Epithelial cell of umbilical artery (primary cell): ENCODE results near the gene C14orf132. TPM values are rescaled to one million over a fixed set of nuclear protein-coding genes. Genes with fewer than 3 reads are reported as not detected.

Experiments used
- total RNA-seq: library from RNA; depleted of rRNA; stranded (reverse); fragments of >200 nt; gene quantifications from 2 replicates; pipeline ENCODE4 v1.2.3, GENCODE V29; 2014

The C14orf132 gene
- total RNA-seq, result 1.1 and 3.6 TPM in 2 replicates

DNA sequence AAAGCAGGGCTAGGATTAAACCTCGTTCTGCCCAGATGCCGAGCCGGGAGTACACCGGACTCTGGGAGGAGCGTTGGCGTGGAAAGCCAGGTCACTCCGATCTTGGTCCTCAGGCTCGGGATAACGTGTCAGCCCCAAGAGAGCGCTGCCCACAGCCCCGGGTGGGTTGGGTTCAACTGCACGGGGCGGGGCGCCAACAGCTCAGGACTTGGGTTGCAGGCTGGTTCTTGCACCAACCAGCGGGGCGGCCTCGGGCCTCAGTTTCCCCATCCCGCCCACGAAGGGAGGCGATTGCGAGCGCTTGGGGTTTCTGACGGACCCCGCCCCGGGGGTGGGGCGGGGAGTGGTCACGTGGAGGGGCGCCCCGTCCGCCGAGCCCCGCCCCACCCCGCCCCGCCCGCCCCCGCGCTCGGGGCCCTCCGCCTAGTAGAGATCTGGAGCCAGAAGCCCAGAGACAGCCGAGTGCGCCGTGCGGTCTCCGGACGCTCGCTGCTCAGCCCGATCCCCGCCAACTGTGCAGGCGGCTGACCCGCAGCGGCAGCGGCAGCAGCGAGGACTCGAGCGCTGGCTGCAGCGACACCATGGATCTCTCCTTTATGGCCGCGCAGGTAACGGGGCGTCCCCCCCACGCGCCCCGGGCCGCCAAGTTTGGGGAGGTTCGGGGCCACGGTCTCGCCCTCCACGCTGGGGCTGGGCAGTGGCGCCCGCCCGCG lies at the start of gene C14orf132:
C14orf132 (plus strand) TSS at position 443 of the 713 bp plus-strand sequence; CDS start at position 582, 139 bp downstream.

Other genes with a start within 250 kb of the C14orf132 start
- gene TUNAR, start 162.5 kb upstream of the C14orf132 start, total RNA-seq, result not detected in 2 replicates
- 0.76 and 0.97 TPM in 2 replicates for gene BDKRB2, start 165.5 kb downstream of the C14orf132 start, total RNA-seq
- 0.30 and 0.32 TPM in 2 replicates for gene BDKRB1, start 216.8 kb downstream of the C14orf132 start, total RNA-seq